ENCODE data around the gene TNKS1BP1.

- TF ChIP-seq CHD1 (IDR thresholded peaks at IDR 0.05; ENCODE audit: low read length), result no peak
- no peak for TF ChIP-seq HNRNPLL (IDR thresholded peaks at IDR 0.05; ENCODE audit: low read depth, low read length, poor library complexity, severe bottlenecking)
- no peak for TF ChIP-seq RBBP5 (IDR thresholded peaks at IDR 0.05; ENCODE audit: borderline replicate concordance, insufficient read depth, low read length, poor library complexity, severe bottlenecking)
- no peak for TF ChIP-seq TAF1 (IDR thresholded peaks at IDR 0.05; ENCODE audit: control insufficient read depth, extremely low read depth, insufficient read depth, low read length, severe bottlenecking)
- no peak for TF ChIP-seq REST (IDR thresholded peaks at IDR 0.05; ENCODE audit: borderline replicate concordance)
- TF ChIP-seq REST (CRISPR knock-in tag; IDR thresholded peaks at IDR 0.05; ENCODE audit: low read depth), result no peak
- TF ChIP-seq NFIC (IDR thresholded peaks at IDR 0.05), result no peak
- no peak for TF ChIP-seq SRSF7 (optimal IDR thresholded peaks at IDR 0.05; ENCODE audit: low read depth, low read length)
- no peak for TF ChIP-seq RFX1 (IDR thresholded peaks at IDR 0.05)
- no peak for TF ChIP-seq EZH2 (IDR thresholded peaks at IDR 0.05; ENCODE audit: borderline replicate concordance, low read depth, low read length)
- TF ChIP-seq ZBTB11 (CRISPR knock-in tag; IDR thresholded peaks at IDR 0.05), result no peak
- TF ChIP-seq CTCF (IDR thresholded peaks at IDR 0.05 in 2 of 3, conservative IDR thresholded peaks at IDR 0.05 in 1 of 3; ENCODE audit: insufficient read depth in 2 of 3, low read depth in 1 of 3, low read length in 3 of 3), result no peak
- TF ChIP-seq SIN3B (IDR thresholded peaks at IDR 0.05; ENCODE audit: low read depth), result no peak
- no peak for TF ChIP-seq ZNF274 (IDR thresholded peaks at IDR 0.05; ENCODE audit: borderline replicate concordance, low read depth, low read length)
Measured at GRCh38 chr11:57315491-57315890, 9.3 kb downstream of the TNKS1BP1 start.

Measured in K562 (cell line).